HCT116 (cell line): ENCODE measurements around the gene METTL27.

Source experiments
- EGR1 ChIP-seq: IDR thresholded peaks from 2 replicates; pipeline ENCODE4 v1.6.1; 2012; ENCODE audit warnings: low read depth
- EZH2phosphoT487 ChIP-seq: fragments of 200-600 bp; IDR thresholded peaks from 2 replicates; pipeline ENCODE4 v1.6.1; 2018; ENCODE audit warnings: antibody characterized with exemption, borderline replicate concordance
- POLR2A ChIP-seq: IDR thresholded peaks from 2 replicates; pipeline ENCODE4 v1.7.0; 2011; ENCODE audit warnings: borderline replicate concordance; ENCODE audit not compliant: insufficient read depth, insufficient read length; ENCODE audit errors: extremely low read depth
- SIN3A ChIP-seq: IDR thresholded peaks from 2 replicates; pipeline ENCODE4 v1.6.1; 2012; ENCODE audit warnings: low read depth
- TF ChIP-seq, protein P1 (sequence below), 3 experiments: fragments of 200-600 bp in 1 of 3; sonication (generic) in 1 of 3; IDR thresholded peaks in 2 of 3; conservative IDR thresholded peaks in 1 of 3; 2 replicates each; pipeline ENCODE4 v1.5.1; 2012 to 2017; ENCODE audit warnings: low read depth in 2 of 3, low read length in 2 of 3, antibody characterized with exemption in 1 of 3, borderline replicate concordance in 1 of 3, control low read depth in 1 of 3, mild to moderate bottlenecking in 1 of 3, mixed read lengths in 1 of 3, mixed run types in 1 of 3, moderate library complexity in 1 of 3; ENCODE audit not compliant: insufficient read depth in 1 of 3
- TF ChIP-seq, protein P2 (sequence below): IDR thresholded peaks from 2 replicates; pipeline ENCODE4 v1.6.1; 2012

DNA sequence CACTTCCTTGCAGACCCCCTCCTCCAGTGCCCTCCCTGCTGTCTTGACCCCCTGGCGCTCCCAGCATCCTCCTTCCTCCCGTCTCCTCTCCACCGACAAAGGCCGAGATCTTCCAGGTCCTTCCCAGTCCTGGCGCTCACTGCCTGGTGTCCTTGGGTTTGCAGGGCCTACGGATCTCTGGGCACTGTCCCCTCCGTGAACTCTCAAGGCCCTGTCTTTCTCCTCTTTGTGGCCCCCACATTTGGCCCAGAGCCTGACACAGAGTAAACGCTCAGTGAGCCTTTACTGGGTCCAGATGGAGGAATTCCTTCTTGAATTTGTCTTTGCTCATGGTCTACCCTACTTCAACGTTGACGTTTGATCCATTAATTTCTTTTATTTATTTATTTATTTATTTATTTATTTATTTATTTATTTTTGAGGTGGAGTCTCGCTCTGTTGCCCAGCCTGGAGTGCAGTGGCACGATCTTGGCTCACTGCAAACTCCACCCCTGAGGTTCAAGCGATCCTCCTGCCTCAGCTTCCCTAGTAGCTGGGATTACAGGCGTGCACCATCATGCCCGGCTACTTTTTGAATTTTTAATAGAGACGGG lies 48.3 kb upstream of the METTL27 start:
- TF ChIP-seq, protein P1, sequence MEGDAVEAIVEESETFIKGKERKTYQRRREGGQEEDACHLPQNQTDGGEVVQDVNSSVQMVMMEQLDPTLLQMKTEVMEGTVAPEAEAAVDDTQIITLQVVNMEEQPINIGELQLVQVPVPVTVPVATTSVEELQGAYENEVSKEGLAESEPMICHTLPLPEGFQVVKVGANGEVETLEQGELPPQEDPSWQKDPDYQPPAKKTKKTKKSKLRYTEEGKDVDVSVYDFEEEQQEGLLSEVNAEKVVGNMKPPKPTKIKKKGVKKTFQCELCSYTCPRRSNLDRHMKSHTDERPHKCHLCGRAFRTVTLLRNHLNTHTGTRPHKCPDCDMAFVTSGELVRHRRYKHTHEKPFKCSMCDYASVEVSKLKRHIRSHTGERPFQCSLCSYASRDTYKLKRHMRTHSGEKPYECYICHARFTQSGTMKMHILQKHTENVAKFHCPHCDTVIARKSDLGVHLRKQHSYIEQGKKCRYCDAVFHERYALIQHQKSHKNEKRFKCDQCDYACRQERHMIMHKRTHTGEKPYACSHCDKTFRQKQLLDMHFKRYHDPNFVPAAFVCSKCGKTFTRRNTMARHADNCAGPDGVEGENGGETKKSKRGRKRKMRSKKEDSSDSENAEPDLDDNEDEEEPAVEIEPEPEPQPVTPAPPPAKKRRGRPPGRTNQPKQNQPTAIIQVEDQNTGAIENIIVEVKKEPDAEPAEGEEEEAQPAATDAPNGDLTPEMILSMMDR (IDR thresholded peaks at IDR 0.05 in 2 of 3, conservative IDR thresholded peaks at IDR 0.05 in 1 of 3; ENCODE audit: borderline replicate concordance in 1 of 3, insufficient read depth in 1 of 3, low read depth in 2 of 3, low read length in 2 of 3): no peak
- TF ChIP-seq POLR2A (no peak), EGR1 (no peak), SIN3A (no peak), EZH2phosphoT487 (no peak)
- TF ChIP-seq, protein P2, sequence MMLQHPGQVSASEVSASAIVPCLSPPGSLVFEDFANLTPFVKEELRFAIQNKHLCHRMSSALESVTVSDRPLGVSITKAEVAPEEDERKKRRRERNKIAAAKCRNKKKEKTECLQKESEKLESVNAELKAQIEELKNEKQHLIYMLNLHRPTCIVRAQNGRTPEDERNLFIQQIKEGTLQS: no peak
